Lower leg skin (tissue), 3 donors: ENCODE measurements around the gene KLHL6.

Experiments
- POLR2A ChIP-seq, 2 donors: fragments of 450-650 bp; IDR thresholded peaks; one replicate each; pipeline ENCODE4 v1.6.1; 2016 to 2017; ENCODE audit warnings: antibody characterized with exemption in 2 of 2, mild to moderate bottlenecking in 1 of 2, moderate library complexity in 1 of 2
- TF ChIP-seq, protein P1 (sequence below), 3 donors: fragments of 450-650 bp; IDR thresholded peaks; one replicate each; pipeline ENCODE4 v1.5.1; 2016; ENCODE audit warnings: antibody characterized with exemption in 3 of 3, mild to moderate bottlenecking in 3 of 3, moderate library complexity in 2 of 3

DNA sequence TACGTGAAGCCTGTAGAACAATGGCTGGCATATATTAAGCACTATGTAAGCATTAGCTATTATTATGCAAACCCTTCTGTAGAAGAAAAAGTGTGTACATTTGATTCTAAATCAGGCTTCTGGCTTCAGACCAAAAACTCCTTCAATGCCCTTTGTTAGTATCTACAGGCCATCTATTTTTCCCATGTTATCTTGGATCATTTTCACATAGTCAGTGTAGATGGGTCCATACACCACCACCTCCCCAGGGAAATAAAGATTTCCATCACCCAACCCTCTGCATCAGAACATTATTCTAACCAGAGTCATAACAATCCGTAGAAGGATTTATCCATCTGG lies 8.0 kb upstream of the KLHL6 start:
- TF ChIP-seq, protein P1, sequence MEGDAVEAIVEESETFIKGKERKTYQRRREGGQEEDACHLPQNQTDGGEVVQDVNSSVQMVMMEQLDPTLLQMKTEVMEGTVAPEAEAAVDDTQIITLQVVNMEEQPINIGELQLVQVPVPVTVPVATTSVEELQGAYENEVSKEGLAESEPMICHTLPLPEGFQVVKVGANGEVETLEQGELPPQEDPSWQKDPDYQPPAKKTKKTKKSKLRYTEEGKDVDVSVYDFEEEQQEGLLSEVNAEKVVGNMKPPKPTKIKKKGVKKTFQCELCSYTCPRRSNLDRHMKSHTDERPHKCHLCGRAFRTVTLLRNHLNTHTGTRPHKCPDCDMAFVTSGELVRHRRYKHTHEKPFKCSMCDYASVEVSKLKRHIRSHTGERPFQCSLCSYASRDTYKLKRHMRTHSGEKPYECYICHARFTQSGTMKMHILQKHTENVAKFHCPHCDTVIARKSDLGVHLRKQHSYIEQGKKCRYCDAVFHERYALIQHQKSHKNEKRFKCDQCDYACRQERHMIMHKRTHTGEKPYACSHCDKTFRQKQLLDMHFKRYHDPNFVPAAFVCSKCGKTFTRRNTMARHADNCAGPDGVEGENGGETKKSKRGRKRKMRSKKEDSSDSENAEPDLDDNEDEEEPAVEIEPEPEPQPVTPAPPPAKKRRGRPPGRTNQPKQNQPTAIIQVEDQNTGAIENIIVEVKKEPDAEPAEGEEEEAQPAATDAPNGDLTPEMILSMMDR (IDR thresholded peaks at IDR 0.05): no peak
- TF ChIP-seq POLR2A (IDR thresholded peaks at IDR 0.05): no peak
